Suprapubic skin (tissue), 4 donors: ENCODE measurements around the gene LTBR.

Experiments used
- CTCF ChIP-seq, 2 donors: fragments of 200-600 bp in 1 of 2; fragments of 450-650 bp in 1 of 2; sonication (generic) in 1 of 2; IDR thresholded peaks; one replicate each; pipeline ENCODE4 v1.5.1; 2016 to 2019; ENCODE audit warnings: antibody characterized with exemption in 2 of 2, mild to moderate bottlenecking in 1 of 2, moderate library complexity in 1 of 2
- EP300 ChIP-seq: sonication (generic); formaldehyde crosslinking; IDR thresholded peaks from one replicate; pipeline ENCODE4 v1.6.1; 2017; ENCODE audit warnings: antibody characterized with exemption
- POLR2A ChIP-seq, 2 donors: fragments of 450-650 bp; IDR thresholded peaks; one replicate each; pipeline ENCODE4 v1.6.1; 2017; ENCODE audit warnings: antibody characterized with exemption in 2 of 2, mild to moderate bottlenecking in 2 of 2, moderate library complexity in 2 of 2
- POLR2AphosphoS5 ChIP-seq, 3 donors: sonication (generic); formaldehyde crosslinking; IDR thresholded peaks; one replicate each; pipeline ENCODE4 v1.6.1; 2017; ENCODE audit warnings: antibody characterized with exemption in 3 of 3

GRCh38 chr12:6378709-6379472 is 5.1 kb upstream of the LTBR start:
- TF ChIP-seq CTCF (IDR thresholded peaks at IDR 0.05) (no peak), POLR2A (IDR thresholded peaks at IDR 0.05) (no peak), POLR2AphosphoS5 (IDR thresholded peaks at IDR 0.05) (no peak), EP300 (no peak)
